K562 (cell line): Measurements from ENCODE around the gene ZNF701. TPM values are rescaled to one million over a fixed set of nuclear protein-coding genes. Genes with fewer than 3 reads are reported as not detected.

Source experiments
- CBX1 ChIP-seq: sonication (generic); IDR thresholded peaks from 2 replicates; pipeline ENCODE4 v1.6.1; 2016; ENCODE audit warnings: antibody characterized with exemption, low read depth, mild to moderate bottlenecking
- CREM ChIP-seq: IDR thresholded peaks from 2 replicates; pipeline ENCODE4 v1.6.1; 2014; ENCODE audit warnings: antibody characterized with exemption, low read depth
- E2F1 ChIP-seq: sonication (generic); formaldehyde crosslinking; IDR thresholded peaks from 2 replicates; pipeline ENCODE4 v1.8.1; 2023; ENCODE audit warnings: mild to moderate bottlenecking, missing genetic modification reagents, moderate library complexity
- E2F6 ChIP-seq, 2 experiments: IDR thresholded peaks; 2 replicates each; pipeline ENCODE4 v1.6.1; 2011; ENCODE audit warnings: borderline replicate concordance in 1 of 2, control low read depth in 1 of 2, low read depth in 1 of 2, low read length in 1 of 2, mild to moderate bottlenecking in 1 of 2, mixed read lengths in 1 of 2, moderate library complexity in 1 of 2; ENCODE audit not compliant: insufficient read depth in 1 of 2, insufficient read length in 1 of 2, poor library complexity in 1 of 2, severe bottlenecking in 1 of 2; ENCODE audit errors: extremely low read depth in 1 of 2
- EGR1 ChIP-seq: fragments of 450-650 bp; conservative IDR thresholded peaks from 2 replicates; pipeline ENCODE4 v1.6.1; 2017; ENCODE audit warnings: mild to moderate bottlenecking
- FOS ChIP-seq: IDR thresholded peaks from 3 replicates; pipeline ENCODE4 v1.6.1; 2011; ENCODE audit not compliant: insufficient read length; ENCODE audit errors: extremely low read depth
- KDM2B ChIP-seq: fragments of 250-450 bp; sonication (Bioruptor Pico); IDR thresholded peaks from 2 replicates; pipeline ENCODE4 v1.8.0; 2021; ENCODE audit warnings: mild to moderate bottlenecking, moderate library complexity
- L3MBTL2 ChIP-seq: fragments of 450-650 bp; IDR thresholded peaks from 2 replicates; pipeline ENCODE4 v1.6.1; 2016; ENCODE audit warnings: mild to moderate bottlenecking, moderate library complexity
- MBD1 ChIP-seq: fragments of 250-450 bp; sonication (Bioruptor Pico); IDR thresholded peaks from 2 replicates; pipeline ENCODE4 v1.8.0; 2022; ENCODE audit warnings: inconsistent platforms
- MBD2 ChIP-seq: sonication (generic); IDR thresholded peaks from 2 replicates; pipeline ENCODE4 v1.6.1; 2016; ENCODE audit warnings: low read depth, borderline replicate concordance
- MCM7 ChIP-seq, 2 experiments: fragments of 450-650 bp; IDR thresholded peaks; 2 replicates each; pipeline ENCODE4 v1.6.1; 2016 to 2018
- MYC ChIP-seq, 2 experiments: fragments of 250-450 bp in 1 of 2; sonication (Bioruptor Pico) in 1 of 2; IDR thresholded peaks; 2 replicates each; pipeline versions ENCODE4 v1.5.1 to v1.6.1; 2012 to 2021; ENCODE audit warnings: low read depth in 2 of 2, borderline replicate concordance in 1 of 2, improper control_type of control experiment in 1 of 2, low read length in 1 of 2, mild to moderate bottlenecking in 1 of 2, moderate library complexity in 1 of 2
- NFRKB ChIP-seq: fragments of 450-650 bp; IDR thresholded peaks from 2 replicates; pipeline ENCODE4 v1.6.1; 2016; ENCODE audit warnings: low read depth
- PHF8 ChIP-seq: fragments of 200-600 bp; sonication (generic); IDR thresholded peaks from 2 replicates; pipeline ENCODE4 v1.6.1; 2012; ENCODE audit warnings: mixed run types, mild to moderate bottlenecking, inconsistent platforms, low read length, moderate library complexity, borderline replicate concordance
- PML ChIP-seq: IDR thresholded peaks from 2 replicates; pipeline ENCODE4 v1.6.1; 2012; ENCODE audit warnings: low read length, inconsistent platforms
- POLR2B ChIP-seq: fragments of 450-650 bp; IDR thresholded peaks from 2 replicates; pipeline ENCODE4 v1.6.1; 2018; ENCODE audit warnings: low read depth; ENCODE audit not compliant: partially characterized antibody
- TCF7 ChIP-seq: sonication (generic); IDR thresholded peaks from 2 replicates; pipeline ENCODE4 v1.6.1; 2016; ENCODE audit warnings: antibody characterized with exemption, borderline replicate concordance
- TFAP4 ChIP-seq: sonication (generic); formaldehyde crosslinking; IDR thresholded peaks from 2 replicates; pipeline ENCODE4 v1.8.0; 2022; ENCODE audit warnings: missing genetic modification reagents, mild to moderate bottlenecking, moderate library complexity, borderline replicate concordance
- ZNF124 ChIP-seq: sonication (generic); formaldehyde crosslinking; IDR thresholded peaks from 2 replicates; pipeline ENCODE4 v1.8.1; 2022; ENCODE audit warnings: missing genetic modification reagents
- ZNF589 ChIP-seq: fragments of 200-800 bp; sonication (Bioruptor generic); IDR thresholded peaks from 2 replicates; pipeline ENCODE4 v1.6.1; 2016; ENCODE audit warnings: low read depth, missing genetic modification characterization, missing compliant biosample characterization
- polyA plus RNA-seq, 8 experiments: library from polyadenylated mRNA; depleted of rRNA in 4 of 8; stranded (reverse) in 5 of 8; unstranded in 3 of 8; fragments of >200 nt; fragmentation: Nextera tagmentation in 2 of 8; fragmentation: Illumina TruSeq in 1 of 8; extraction: Ambion mirVana in 2 of 8; extraction: Trizol in 1 of 8; gene quantifications; 2 replicates each; pipeline versions ENCODE4 v1.2.1 to v1.2.3, GENCODE V29; 2011 to 2014; ENCODE audit warnings: inconsistent platforms in 1 of 8, missing spikeins in 1 of 8
- total RNA-seq, 7 experiments: library from RNA; depleted of rRNA in 6 of 7; stranded (reverse); fragments of >200 nt in 6 of 7; fragmentation: Illumina TruSeq in 2 of 7; extraction: Trizol in 2 of 7; gene quantifications; 2 replicates each; pipeline versions ENCODE4 v1.2.1 to v1.2.3, GENCODE V29; 2011 to 2021; ENCODE audit warnings: low replicate concordance in 1 of 7

Gene ZNF701
- total and polyA plus RNA-seq, 9 of the 15 experiments (the other 6 are each of a cell fraction or from before 2014, with no cell fraction given), result 5.3 to 15.9 (median 10.1) TPM

DNA sequence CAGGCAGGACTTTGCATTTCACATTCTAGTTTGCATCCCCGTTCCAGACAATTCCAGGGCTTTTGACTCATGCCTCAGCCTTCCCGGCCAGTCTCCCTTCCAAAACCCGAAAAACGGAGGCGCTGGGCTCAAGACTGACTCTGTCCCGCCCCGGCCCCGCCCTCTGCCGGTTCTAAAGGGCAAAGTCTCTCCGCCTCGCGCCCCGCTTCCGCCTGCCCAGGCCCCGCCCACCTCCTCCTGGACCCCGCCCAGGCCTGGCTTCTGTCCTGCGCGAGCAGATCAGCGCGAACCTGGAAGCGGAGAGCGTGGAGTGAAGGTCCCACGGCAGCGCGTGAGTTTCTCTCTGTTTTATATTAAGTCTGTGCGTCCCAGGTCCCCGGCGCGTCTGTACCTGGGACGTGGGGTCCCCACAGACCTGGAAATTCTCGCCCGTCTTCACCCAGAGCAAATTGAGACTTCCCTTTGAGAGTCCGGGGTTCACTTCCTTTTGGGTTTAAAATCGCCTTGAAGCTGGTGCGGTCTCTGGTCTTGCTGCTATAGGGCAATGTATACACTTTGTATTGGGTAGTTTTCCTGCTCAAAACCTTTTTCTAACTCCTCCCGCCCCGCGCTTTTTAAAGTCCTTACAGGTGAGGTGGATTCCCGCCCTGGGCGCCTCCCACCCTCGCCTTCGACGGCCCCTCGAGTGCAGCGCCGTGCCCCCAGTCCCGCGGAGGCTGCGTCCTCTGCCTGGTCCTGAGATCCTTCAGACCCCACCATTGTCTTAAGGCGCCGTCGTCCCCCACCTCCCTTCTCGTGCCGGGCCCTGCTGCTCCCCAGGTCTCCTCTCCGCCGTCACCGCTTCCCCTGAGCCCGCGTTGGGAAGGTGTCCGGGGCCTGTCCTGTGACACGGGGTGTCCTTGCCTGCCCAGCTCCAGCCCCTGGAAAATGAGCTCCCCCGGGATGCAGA, 31.2 kb downstream of the ZNF701 start (continued):
- TF ChIP-seq NFRKB, result no peak
- 0 out of 2 replicates have a peak, but pooled peaks have one; percentile 64 for TF ChIP-seq E2F1 (CRISPR knock-in tag)
- no peak for TF ChIP-seq FOS
- peak; percentile 34; the same call in 1 of the 2 replicates for TF ChIP-seq TFAP4 (CRISPR knock-in tag)
- 0 out of 2 replicates have a peak, but pooled peaks have one; percentile 19 for TF ChIP-seq EGR1
- peak; percentile 32; the same call in 1 of the 2 replicates for TF ChIP-seq CREM
- TF ChIP-seq PHF8, result peak; percentile 75; the same call in 1 of the 2 replicates
- peak; percentile 86 for TF ChIP-seq POLR2B
- no peak for TF ChIP-seq ZNF124 (CRISPR knock-in tag)
- 0 out of 2 replicates have a peak, but pooled peaks have one; percentile 5 for TF ChIP-seq KDM2B (CRISPR knock-in tag)
- TF ChIP-seq PML, result 0 out of 2 replicates have a peak, but pooled peaks have one; percentile 34
- no peak for TF ChIP-seq MCM7 (IDR thresholded peaks at IDR 0.05)
- TF ChIP-seq ZNF589 (CRISPR knock-in tag), result no peak
- TF ChIP-seq MYC (IDR thresholded peaks at IDR 0.05; ENCODE audit: low read depth, low read length), result 0 out of 2 replicates have a peak, but pooled peaks have one; percentile 53
- no peak for TF ChIP-seq MYC (CRISPR knock-in tag; IDR thresholded peaks at IDR 0.05; ENCODE audit: borderline replicate concordance, low read depth)
- TF ChIP-seq L3MBTL2, result peak; percentile 86
- TF ChIP-seq E2F6 (IDR thresholded peaks at IDR 0.05; ENCODE audit: borderline replicate concordance in 1 of 2, extremely low read depth in 1 of 2, insufficient read depth in 1 of 2, insufficient read length in 1 of 2, low read depth in 1 of 2, low read length in 1 of 2, poor library complexity in 1 of 2, severe bottlenecking in 1 of 2), result peak; percentile 77 to 96
- TF ChIP-seq CBX1, result 0 out of 2 replicates have a peak, but pooled peaks have one; percentile 31
- peak; percentile 34; the same call in 1 of the 2 replicates for TF ChIP-seq MBD2
- no peak for TF ChIP-seq MBD1 (CRISPR knock-in tag)
- no peak for TF ChIP-seq TCF7
